GM18505 (cell line): Measurements from ENCODE around the gene NFASC.

Experiments
- ATAC-seq: cut with Tn5 transposase; IDR thresholded peaks from one replicate; pipeline ENCODE4 v1.9.1; 2021; ENCODE audit not compliant: unreplicated experiment
- POLR2A ChIP-seq: IDR thresholded peaks from 4 replicates; pipeline ENCODE4 v1.6.1; 2011; ENCODE audit warnings: borderline replicate concordance; ENCODE audit not compliant: insufficient read depth, insufficient read length; ENCODE audit errors: extremely low read depth

Gene NFASC

GRCh38 chr1:205056956-205057568 is 186.4 kb downstream of the NFASC start:
- no peak for TF ChIP-seq POLR2A
- ATAC-seq = no peak

- no peak for TF ChIP-seq POLR2A
- ATAC-seq = no peak
Measured at GRCh38 chr1:205057808-205058575, 187.3 kb downstream of the NFASC start.

- no peak for ATAC-seq
- TF ChIP-seq POLR2A = no peak
Measured at GRCh38 chr1:205058853-205059252, 188.2 kb downstream of the NFASC start.

- no peak for TF ChIP-seq POLR2A
- no peak for ATAC-seq
Measured at GRCh38 chr1:205059660-205060059, 189.0 kb downstream of the NFASC start.

- TF ChIP-seq POLR2A = no peak
- no peak for ATAC-seq
Measured at GRCh38 chr1:205060746-205061145, 190.1 kb downstream of the NFASC start.

- ATAC-seq = no peak
- TF ChIP-seq POLR2A = no peak
Measured at GRCh38 chr1:205061227-205061626, 190.6 kb downstream of the NFASC start.

GRCh38 chr1:205061665-205062069 is 191.0 kb downstream of the NFASC start:
- no peak for TF ChIP-seq POLR2A
- ATAC-seq = no peak

GRCh38 chr1:205062319-205062718 is 191.7 kb downstream of the NFASC start:
- TF ChIP-seq POLR2A = no peak
- ATAC-seq = no peak

GRCh38 chr1:205062895-205063294 is 192.2 kb downstream of the NFASC start:
- no peak for ATAC-seq

GRCh38 chr1:205064301-205064700 is 193.6 kb downstream of the NFASC start:
- no peak for ATAC-seq
- TF ChIP-seq POLR2A = no peak

More at GRCh38 chr1:205062895-205063294, 192.2 kb downstream of the NFASC start:
- TF ChIP-seq POLR2A = no peak

GRCh38 chr1:205064741-205065316 is 194.2 kb downstream of the NFASC start:
- no peak for TF ChIP-seq POLR2A
- no peak for ATAC-seq

- no peak for ATAC-seq
- no peak for TF ChIP-seq POLR2A
Measured at GRCh38 chr1:205065666-205066065, 195.0 kb downstream of the NFASC start.

- ATAC-seq = no peak
- TF ChIP-seq POLR2A = no peak
Measured at GRCh38 chr1:205066141-205066818, 195.6 kb downstream of the NFASC start.
